GM12891 (cell line): ENCODE results near the gene COMMD1.

Experiments used
- POLR2A ChIP-seq: IDR thresholded peaks from 2 replicates; pipeline ENCODE4 v1.6.1; 2011; ENCODE audit warnings: low read depth, low read length, control low read depth
- POLR2AphosphoS5 ChIP-seq: IDR thresholded peaks from 2 replicates; pipeline ENCODE4 v1.6.1; 2011; ENCODE audit warnings: low read depth, low read length, control low read depth
- TAF1 ChIP-seq: IDR thresholded peaks from 2 replicates; pipeline ENCODE4 v1.6.1; 2011; ENCODE audit warnings: low read depth, low read length, control low read depth

GRCh38 chr2:62089658-62090057 lies 184.2 kb downstream of the COMMD1 start:
- TF ChIP-seq TAF1 (no peak), POLR2AphosphoS5 (no peak), POLR2A (no peak)
